UCSD-AML1 (cell line): ENCODE results near the gene SHC3.

ENCODE experiments used
- DNase-seq: peaks from one replicate; lab custom pipeline; 2025; ENCODE audit not compliant: unreplicated experiment; lab: John Stamatoyannopoulos, UW

SHC3 gene

GRCh38 chr9:89160806-89161205, 17.8 kb downstream of the SHC3 start:
- DNase-seq = no peak

- no peak for DNase-seq
These were observed 23.8 kb downstream of the SHC3 start for GRCh38 chr9:89154651-89155336.

- no peak for DNase-seq
These were observed 24.4 kb downstream of the SHC3 start for GRCh38 chr9:89154218-89154617.

- no peak for DNase-seq
These were observed 25.2 kb downstream of the SHC3 start for GRCh38 chr9:89153232-89154017.

GRCh38 chr9:89149726-89150125, 28.9 kb downstream of the SHC3 start:
- DNase-seq = no peak

GRCh38 chr9:89145097-89145496, 33.5 kb downstream of the SHC3 start:
- DNase-seq = no peak

GRCh38 chr9:89144238-89144637, 34.4 kb downstream of the SHC3 start:
- DNase-seq = no peak

- no peak for DNase-seq
These were observed 35.4 kb downstream of the SHC3 start for GRCh38 chr9:89143266-89143665.

- no peak for DNase-seq
These were observed 39.2 kb downstream of the SHC3 start for GRCh38 chr9:89139455-89139854.

GRCh38 chr9:89138463-89139390, 39.9 kb downstream of the SHC3 start:
- DNase-seq = no peak

- no peak for DNase-seq
These were observed 40.8 kb downstream of the SHC3 start for GRCh38 chr9:89137542-89138462.

GRCh38 chr9:89135591-89136166, 42.9 kb downstream of the SHC3 start:
- DNase-seq = no peak

- no peak for DNase-seq
These were observed 43.9 kb downstream of the SHC3 start for GRCh38 chr9:89134709-89135108.

- no peak for DNase-seq
These were observed 55.7 kb downstream of the SHC3 start for GRCh38 chr9:89122949-89123348.

GRCh38 chr9:89120704-89121103, 57.9 kb downstream of the SHC3 start:
- DNase-seq = no peak

- no peak for DNase-seq
These were observed 61.8 kb downstream of the SHC3 start for GRCh38 chr9:89116805-89117192.

- DNase-seq = no peak
These were observed 62.4 kb downstream of the SHC3 start for GRCh38 chr9:89116064-89116804.

- no peak for DNase-seq
These were observed 63.2 kb downstream of the SHC3 start for GRCh38 chr9:89115426-89115825.

- no peak for DNase-seq
These were observed 63.9 kb downstream of the SHC3 start for GRCh38 chr9:89114741-89115140.
